ENCODE measurements around the gene FRMD5. TPM values are rescaled to one million over a fixed set of nuclear protein-coding genes. Genes with fewer than 3 reads are reported as not detected.

Gene FRMD5
- total RNA-seq, 1 experiment from 2014 or later: 3.9 TPM

- Histone ChIP-seq H2BK15ac (ENCODE audit: low read depth, low read length) (no peak overlapping the region), H2BK20ac (ENCODE audit: low read depth, low read length, poor library complexity, severe bottlenecking) (no peak overlapping the region), H3K79me1 (ENCODE audit: insufficient read depth, low read depth, low read length, poor library complexity, severe bottlenecking) (no peaks in the 10 kb centered on the region), H3K18ac (ENCODE audit: insufficient read length, low read depth, low read length) (no peak overlapping the region), H2BK5ac (ENCODE audit: insufficient read length, low read length) (no peak overlapping the region), H3K23ac (ENCODE audit: insufficient read length, low read depth, low read length) (no peak overlapping the region), H3T11ph (ENCODE audit: low read length) (no peak overlapping the region), H2BK12ac (ENCODE audit: insufficient read length, low read depth, low read length) (no peak overlapping the region), H3K27me3 (ENCODE audit: insufficient read depth, low read length) (no peaks in the 10 kb centered on the region), H4K5ac (ENCODE audit: insufficient read length, low read depth, low read length) (no peak overlapping the region), H3K9me3 (ENCODE audit: control insufficient read depth, low read depth, low read length) (no peaks in the 10 kb centered on the region), H3K56ac (ENCODE audit: insufficient read length, low read depth, low read length) (no peak overlapping the region), H3K9ac (ENCODE audit: extremely low read depth, insufficient read length, low read length) (no peak overlapping the region), H3K23me2 (ENCODE audit: insufficient read length, low read depth, low read length, poor library complexity, severe bottlenecking) (no peaks in the 10 kb centered on the region), H3K79me2 (ENCODE audit: insufficient read depth, low read length) (no peaks in the 10 kb centered on the region), H2AK5ac (ENCODE audit: insufficient read length, low read length) (no peak overlapping the region), H4K20me1 (ENCODE audit: control insufficient read depth, insufficient read depth, insufficient read length) (no peaks in the 10 kb centered on the region), H3K4me2 (ENCODE audit: insufficient read depth, insufficient read length, low read length) (no peak overlapping the region), H4K8ac (replicated peaks; ENCODE audit: insufficient read length, low read depth, low read length) (no peak overlapping the region), H3K14ac (ENCODE audit: insufficient read depth, low read length) (no peak overlapping the region), H2BK120ac (ENCODE audit: low read depth, low read length, poor library complexity, severe bottlenecking) (no peak overlapping the region), H3K4ac (ENCODE audit: low read depth, low read length) (no peak overlapping the region), H3K27ac (ENCODE audit: insufficient read length, low read depth, low read length) (no peak overlapping the region), H4K91ac (ENCODE audit: insufficient read length, low read depth, low read length) (no peak overlapping the region), H2AFZ (ENCODE audit: low read length) (no peak overlapping the region), H3K4me1 (ENCODE audit: insufficient read depth, low read length) (peaks cover 6% of the 10 kb centered on the region; the same call in 1 of the 2 replicates)
- Mint-ChIP-seq H3K36me3 (ENCODE audit: insufficient read depth in 1 of 3, low read depth in 3 of 3) (peaks cover 6 to 36% (median 16%) of the 10 kb centered on the region in 3 experiments; a peak in 6 of 7 replicates), H3K27ac (no peak overlapping the region; a peak in 1 of 7 replicates), H3K4me1 (peaks cover 17 to 18% of the 10 kb centered on the region in 2 experiments), H3K27me3 (ENCODE audit: low read depth) (no peaks in the 10 kb centered on the region), H3K9me3 (no peaks in the 10 kb centered on the region), H3K4me3 (no peak overlapping the region)
- DNase-seq: no peak
- no peak for TF ChIP-seq CTCF (conservative IDR thresholded peaks at IDR 0.05)
- no CpG with 5 or more reads among the region's 3 CpGs for WGBS (ENCODE audit: extremely low coverage, insufficient read length, low lambda C conversion rate)
These were observed 318.2 kb downstream of the FRMD5 start for GRCh38 chr15:43876872-43877271.
